RWPE2 (cell line): ENCODE measurements around the gene NCOA6.

Experiments
- ATAC-seq: fragments of 200-7000 bp; cut with Tn5 transposase; 3 replicates; pipeline ENCODE4 v1.9.1; 2021; ENCODE audit warnings: low read depth
- DNase-seq: peaks from one replicate; pipeline ENCODE4 v3.0.0-alpha.2; 2020; ENCODE audit warnings: low spot score
- H3K27ac ChIP-seq: fragments of 450-650 bp; 2 replicates; pipeline ENCODE4 v1.5.1; 2017; ENCODE audit warnings: mild to moderate bottlenecking; ENCODE audit not compliant: poor library complexity, severe bottlenecking
- H3K27me3 ChIP-seq: fragments of 250-450 bp; sonication (Bioruptor Pico); 2 replicates; pipeline ENCODE4 v1.5.1; 2021; ENCODE audit warnings: mild to moderate bottlenecking, moderate library complexity; ENCODE audit not compliant: insufficient read depth, poor library complexity, severe bottlenecking
- H3K36me3 ChIP-seq: fragments of 250-450 bp; sonication (Bioruptor Pico); 2 replicates; pipeline ENCODE4 v1.5.1; 2020; ENCODE audit warnings: low read depth, mild to moderate bottlenecking, moderate library complexity
- H3K4me1 ChIP-seq: fragments of 250-450 bp; sonication (Bioruptor Pico); 2 replicates; pipeline ENCODE4 v1.5.1; 2021; ENCODE audit warnings: mild to moderate bottlenecking, moderate library complexity; ENCODE audit not compliant: insufficient read depth, poor library complexity, severe bottlenecking
- H3K4me3 ChIP-seq: fragments of 250-450 bp; sonication (Bioruptor Pico); 2 replicates; pipeline ENCODE4 v1.5.1; 2021; ENCODE audit warnings: mild to moderate bottlenecking, moderate library complexity; ENCODE audit not compliant: severe bottlenecking
- H3K9me3 ChIP-seq: fragments of 250-450 bp; sonication (Bioruptor Pico); 2 replicates; pipeline ENCODE4 v1.5.1; 2021; ENCODE audit warnings: mild to moderate bottlenecking, moderate library complexity; ENCODE audit not compliant: severe bottlenecking
- CTCF ChIP-seq: fragments of 450-650 bp; IDR thresholded peaks from one replicate; pipeline ENCODE4 v1.5.1; 2017; ENCODE audit warnings: mild to moderate bottlenecking, moderate library complexity; ENCODE audit not compliant: poor library complexity, severe bottlenecking

Gene NCOA6

GRCh38 chr20:34831936-34832335 lies 6.5 kb upstream of the NCOA6 start:
- ATAC-seq: no peak
- Histone ChIP-seq H3K4me3 (no peak overlapping the region), H3K4me1 (no peaks in the 10 kb centered on the region), H3K36me3 (no peaks in the 10 kb centered on the region), H3K27ac (no peak overlapping the region), H3K27me3 (peaks cover 17% of the 10 kb centered on the region), H3K9me3 (no peaks in the 10 kb centered on the region)
- no peak for TF ChIP-seq CTCF
- no peak for DNase-seq

- peaks cover 4% of the 10 kb centered on the region for H3K4me1 ChIP-seq
- ATAC-seq (no peak), DNase-seq (no peak)
- H3K27me3 ChIP-seq: peaks cover 17% of the 10 kb centered on the region
- H3K4me3 ChIP-seq: no peak overlapping the region
- no peaks in the 10 kb centered on the region for H3K36me3 ChIP-seq
- peak; percentile 18 for TF ChIP-seq CTCF
- no peaks in the 10 kb centered on the region for H3K9me3 ChIP-seq
- H3K27ac ChIP-seq: no peak overlapping the region
These were observed 3.7 kb upstream of the NCOA6 start for GRCh38 chr20:34829191-34829590.

- Histone ChIP-seq H3K9me3 (no peaks in the 10 kb centered on the region), H3K36me3 (peaks cover 22% of the 10 kb centered on the region), H3K4me1 (peaks cover 27% of the 10 kb centered on the region), H3K27me3 (no peaks in the 10 kb centered on the region), H3K4me3 (peak overlapping the region; percentile 98), H3K27ac (peak overlapping the region; percentile 89)
- peak; percentile 53 for TF ChIP-seq CTCF
- DNase-seq: peak; percentile 81
- peak; percentile 73 for ATAC-seq
These were observed 483 bp downstream of the NCOA6 start for GRCh38 chr20:34824806-34825529.

GRCh38 chr20:34824452-34824805 lies 1.0 kb downstream of the NCOA6 start:
- Histone ChIP-seq H3K27me3 (no peaks in the 10 kb centered on the region), H3K27ac (peak overlapping the region; percentile 89), H3K9me3 (no peaks in the 10 kb centered on the region), H3K4me3 (peak overlapping the region; percentile 98), H3K4me1 (peaks cover 27% of the 10 kb centered on the region), H3K36me3 (peaks cover 26% of the 10 kb centered on the region)
- DNase-seq (peak; percentile 93), ATAC-seq (peak; percentile 86)
- TF ChIP-seq CTCF: no peak

- H3K27ac ChIP-seq: peak overlapping the region; percentile 89
- H3K27me3 ChIP-seq: no peaks in the 10 kb centered on the region
- no peaks in the 10 kb centered on the region for H3K9me3 ChIP-seq
- ATAC-seq (no peak), DNase-seq (no peak)
- no peak for TF ChIP-seq CTCF
- peaks cover 26% of the 10 kb centered on the region for H3K36me3 ChIP-seq
- H3K4me3 ChIP-seq: peak overlapping the region; percentile 98
- peaks cover 27% of the 10 kb centered on the region for H3K4me1 ChIP-seq
These were observed 1.4 kb downstream of the NCOA6 start for GRCh38 chr20:34824026-34824425.
